HEK293 (cell line): ENCODE measurements around the gene CAPN1.

Experiments
- CTCF ChIA-PET: fragments of 350-600 bp; formaldehyde crosslinking; extraction: SDS; loops from one replicate; lab custom pipeline; 2021; ENCODE audit warnings: antibody characterized with exemption; lab: Yijun Ruan, JAX
- POLR2A ChIA-PET: fragments of 300-600 bp; formaldehyde crosslinking; extraction: SDS; loops from one replicate; lab custom pipeline; 2020; ENCODE audit warnings: antibody characterized with exemption, inconsistent platforms; lab: Yijun Ruan, JAX
- H3K27ac ChIP-seq: fragments of 200-500 bp; sonication (Bioruptor generic); 2 replicates; pipeline ENCODE4 v1.5.1; 2014; ENCODE audit warnings: low read depth, low read length, control low read depth, inconsistent platforms; ENCODE audit errors: extremely low read depth
- H3K36me3 ChIP-seq, 2 experiments: fragments of 200-500 bp in 1 of 2; sonication (Bioruptor generic) in 1 of 2; 1 replicate in 1 of 2; 2 replicates in 1 of 2; pipeline ENCODE4 v1.5.1; 2014 to 2017; ENCODE audit warnings: inconsistent platforms in 2 of 2, low read length in 2 of 2; ENCODE audit not compliant: control insufficient read depth in 2 of 2, insufficient read depth in 1 of 2
- H3K4me1 ChIP-seq: fragments of 200-500 bp; sonication (Bioruptor generic); 2 replicates; pipeline ENCODE4 v1.5.1; 2014; ENCODE audit warnings: mild to moderate bottlenecking, low read length, inconsistent platforms; ENCODE audit not compliant: control insufficient read depth, insufficient read depth
- H3K4me3 ChIP-seq: 2 replicates; pipeline ENCODE4 v1.5.1; 2011; ENCODE audit warnings: low read depth, mild to moderate bottlenecking, control low read depth, low read length, moderate library complexity
- H3K9me3 ChIP-seq: fragments of 200-500 bp; sonication (Bioruptor generic); 2 replicates; pipeline ENCODE4 v1.5.1; 2014; ENCODE audit warnings: low read depth, low read length, inconsistent platforms; ENCODE audit not compliant: control insufficient read depth, insufficient read depth
- AEBP2 ChIP-seq: fragments of 450-650 bp; formaldehyde crosslinking; IDR thresholded peaks from 2 replicates; pipeline ENCODE4 v1.5.1; 2016; ENCODE audit warnings: missing biosample characterization, missing genetic modification characterization, borderline replicate concordance
- GLI2 ChIP-seq: fragments of 450-650 bp; formaldehyde crosslinking; IDR thresholded peaks from 2 replicates; pipeline ENCODE4; 2017; ENCODE audit warnings: missing biosample characterization, missing genetic modification characterization, low read depth, borderline replicate concordance
- KLF10 ChIP-seq: fragments of 450-650 bp; IDR thresholded peaks from 2 replicates; pipeline ENCODE4 v1.5.1; 2018; ENCODE audit warnings: missing biosample characterization, mild to moderate bottlenecking, missing genetic modification characterization
- MEIS1 ChIP-seq: sonication (generic); formaldehyde crosslinking; IDR thresholded peaks from 2 replicates; pipeline ENCODE4 v1.8.1; 2022; ENCODE audit warnings: missing genetic modification reagents, mild to moderate bottlenecking, borderline replicate concordance
- OVOL3 ChIP-seq: fragments of 450-650 bp; formaldehyde crosslinking; IDR thresholded peaks from 2 replicates; pipeline ENCODE4 v1.5.1; 2016; ENCODE audit warnings: missing biosample characterization, missing genetic modification characterization
- PATZ1 ChIP-seq: fragments of 450-650 bp; formaldehyde crosslinking; IDR thresholded peaks from 2 replicates; pipeline ENCODE4 v1.5.1; 2016; ENCODE audit warnings: missing biosample characterization, missing genetic modification characterization
- SP2 ChIP-seq: fragments of 450-650 bp; formaldehyde crosslinking; IDR thresholded peaks from 2 replicates; pipeline ENCODE4 v1.5.1; 2016; ENCODE audit warnings: missing biosample characterization, missing genetic modification characterization
- TCF7L2 ChIP-seq: IDR thresholded peaks from 2 replicates; pipeline ENCODE4 v1.6.1; 2011; ENCODE audit warnings: low read depth, mild to moderate bottlenecking, inconsistent platforms, low read length, moderate library complexity, borderline replicate concordance
- ZBTB20 ChIP-seq: fragments of 450-650 bp; formaldehyde crosslinking; IDR thresholded peaks from 2 replicates; pipeline ENCODE4 v1.5.1; 2016; ENCODE audit warnings: missing biosample characterization, missing genetic modification characterization
- ZNF157 ChIP-seq: fragments of 450-650 bp; formaldehyde crosslinking; IDR thresholded peaks from 2 replicates; pipeline ENCODE4 v1.5.1; 2016; ENCODE audit warnings: missing biosample characterization, missing genetic modification characterization
- ZNF175 ChIP-seq: fragments of 450-650 bp; formaldehyde crosslinking; IDR thresholded peaks from 2 replicates; pipeline ENCODE4 v1.5.1; 2016; ENCODE audit warnings: missing biosample characterization, missing genetic modification characterization
- ZNF223 ChIP-seq: fragments of 450-650 bp; formaldehyde crosslinking; IDR thresholded peaks from 2 replicates; pipeline ENCODE4 v1.5.1; 2016; ENCODE audit warnings: missing biosample characterization, missing genetic modification characterization
- ZNF23 ChIP-seq: fragments of 450-650 bp; formaldehyde crosslinking; IDR thresholded peaks from 2 replicates; pipeline ENCODE4 v1.5.1; 2016; ENCODE audit warnings: missing biosample characterization, missing genetic modification characterization, borderline replicate concordance
- ZNF239 ChIP-seq: fragments of 450-650 bp; formaldehyde crosslinking; IDR thresholded peaks from 2 replicates; pipeline ENCODE4 v1.5.1; 2016; ENCODE audit warnings: missing biosample characterization, missing genetic modification characterization
- ZNF24 ChIP-seq: fragments of 450-650 bp; formaldehyde crosslinking; IDR thresholded peaks from 2 replicates; pipeline ENCODE4 v1.5.1; 2016; ENCODE audit warnings: missing biosample characterization, missing genetic modification characterization
- ZNF37A ChIP-seq: fragments of 450-650 bp; IDR thresholded peaks from 2 replicates; pipeline ENCODE4 v1.5.1; 2018; ENCODE audit warnings: missing biosample characterization, missing genetic modification characterization
- ZNF391 ChIP-seq: fragments of 450-650 bp; formaldehyde crosslinking; IDR thresholded peaks from 2 replicates; pipeline ENCODE4 v1.5.1; 2016; ENCODE audit warnings: low read depth, missing biosample characterization, missing genetic modification characterization, borderline replicate concordance
- ZNF416 ChIP-seq: fragments of 450-650 bp; formaldehyde crosslinking; IDR thresholded peaks from 2 replicates; pipeline ENCODE4 v1.5.1; 2016; ENCODE audit warnings: missing biosample characterization, missing genetic modification characterization
- ZNF501 ChIP-seq: fragments of 450-650 bp; formaldehyde crosslinking; IDR thresholded peaks from 2 replicates; pipeline ENCODE4 v1.5.1; 2016; ENCODE audit warnings: missing biosample characterization, missing genetic modification characterization
- ZNF514 ChIP-seq: fragments of 450-650 bp; formaldehyde crosslinking; IDR thresholded peaks from 2 replicates; pipeline ENCODE4 v1.5.1; 2016; ENCODE audit warnings: missing biosample characterization, missing genetic modification characterization
- ZNF530 ChIP-seq: fragments of 450-650 bp; formaldehyde crosslinking; IDR thresholded peaks from 2 replicates; pipeline ENCODE4 v1.5.1; 2016; ENCODE audit warnings: low read depth, missing biosample characterization, missing genetic modification characterization
- ZNF791 ChIP-seq: fragments of 450-650 bp; formaldehyde crosslinking; IDR thresholded peaks from 2 replicates; pipeline ENCODE4 v1.5.1; 2016; ENCODE audit warnings: missing biosample characterization, missing genetic modification characterization
- ZXDB ChIP-seq: fragments of 450-650 bp; formaldehyde crosslinking; IDR thresholded peaks from 2 replicates; pipeline ENCODE4 v1.5.1; 2016; ENCODE audit warnings: missing biosample characterization, missing genetic modification characterization
- TF ChIP-seq, protein P1 (sequence below): fragments of 450-650 bp; formaldehyde crosslinking; IDR thresholded peaks from 2 replicates; pipeline ENCODE4 v1.5.1; 2017; ENCODE audit warnings: missing biosample characterization, missing genetic modification characterization
- TF ChIP-seq, protein P2 (sequence below): fragments of 450-650 bp; formaldehyde crosslinking; IDR thresholded peaks from 2 replicates; pipeline ENCODE4 v1.5.1; 2016; ENCODE audit warnings: missing biosample characterization, missing genetic modification characterization
- TF ChIP-seq, protein P3 (sequence below): fragments of 450-650 bp; formaldehyde crosslinking; IDR thresholded peaks from 2 replicates; pipeline ENCODE4; 2016; ENCODE audit warnings: missing biosample characterization, missing genetic modification characterization

Gene CAPN1

DNA sequence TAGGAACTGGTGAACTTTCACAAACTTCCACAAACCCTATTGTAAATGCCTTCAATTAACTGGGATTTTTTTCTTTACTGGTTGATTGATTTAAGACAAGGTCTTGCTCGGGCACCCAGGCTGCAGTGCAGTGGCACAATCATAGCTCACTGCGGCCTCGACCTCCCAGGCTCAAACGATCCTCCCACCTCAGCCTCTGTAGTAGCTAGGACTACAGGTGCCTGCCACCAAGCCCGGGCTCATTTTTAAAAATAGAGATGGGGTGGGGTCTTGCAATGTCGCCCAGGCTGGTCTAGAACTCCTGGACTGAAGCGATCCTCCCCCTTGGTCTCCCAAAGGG lies 44.3 kb downstream of the CAPN1 start:
- H3K4me3 ChIP-seq, result no peak overlapping the region
- ChIA-PET POLR2A (no interaction called here), CTCF (interaction anchor here (0.9 to 1.2 kb wide), 4 partner anchors 14 to 103 kb away, joined by 3 read pairs; no protein-coding TSS in a partner anchor)

GRCh38 chr11:65227879-65228278 lies 46.2 kb downstream of the CAPN1 start:
- H3K9me3 ChIP-seq, result no peaks in the 10 kb centered on the region
- POLR2A ChIA-PET, result interaction anchor here (1.0 kb wide), 1 partner anchor 34 kb away, joined by 3 read pairs; the partner anchor contains the start of gene POLA2
- no peaks in the 10 kb centered on the region for H3K4me1 ChIP-seq
- CTCF ChIA-PET, result interaction anchor here (0.6 to 2.2 kb wide), 4 partner anchors 23 to 539 kb away, joined by 4 to 13 read pairs (median 6); no protein-coding TSS in a partner anchor
- no peaks in the 10 kb centered on the region for H3K36me3 ChIP-seq
- TF ChIP-seq ZNF530 (tag by site-specific recombination) (no peak), PATZ1 (tag by site-specific recombination) (no peak), ZXDB (no peak), MEIS1 (CRISPR knock-in tag) (no peak), ZNF239 (tag by site-specific recombination) (no peak), TCF7L2 (no peak), ZNF791 (no peak)
- TF ChIP-seq, protein P1, sequence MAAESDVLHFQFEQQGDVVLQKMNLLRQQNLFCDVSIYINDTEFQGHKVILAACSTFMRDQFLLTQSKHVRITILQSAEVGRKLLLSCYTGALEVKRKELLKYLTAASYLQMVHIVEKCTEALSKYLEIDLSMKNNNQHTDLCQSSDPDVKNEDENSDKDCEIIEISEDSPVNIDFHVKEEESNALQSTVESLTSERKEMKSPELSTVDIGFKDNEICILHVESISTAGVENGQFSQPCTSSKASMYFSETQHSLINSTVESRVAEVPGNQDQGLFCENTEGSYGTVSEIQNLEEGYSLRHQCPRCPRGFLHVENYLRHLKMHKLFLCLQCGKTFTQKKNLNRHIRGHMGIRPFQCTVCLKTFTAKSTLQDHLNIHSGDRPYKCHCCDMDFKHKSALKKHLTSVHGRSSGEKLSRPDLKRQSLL (tag by site-specific recombination), result no peak
- no peak overlapping the region for H3K4me3 ChIP-seq
- H3K27ac ChIP-seq, result no peak overlapping the region

More for the DNA sequence above, 44.3 kb downstream of the CAPN1 start:
- H3K27ac ChIP-seq, result no peak overlapping the region
- TF ChIP-seq ZNF23 (tag by site-specific recombination), result no peak
- TF ChIP-seq ZNF157, result no peak
- TF ChIP-seq, protein P2, sequence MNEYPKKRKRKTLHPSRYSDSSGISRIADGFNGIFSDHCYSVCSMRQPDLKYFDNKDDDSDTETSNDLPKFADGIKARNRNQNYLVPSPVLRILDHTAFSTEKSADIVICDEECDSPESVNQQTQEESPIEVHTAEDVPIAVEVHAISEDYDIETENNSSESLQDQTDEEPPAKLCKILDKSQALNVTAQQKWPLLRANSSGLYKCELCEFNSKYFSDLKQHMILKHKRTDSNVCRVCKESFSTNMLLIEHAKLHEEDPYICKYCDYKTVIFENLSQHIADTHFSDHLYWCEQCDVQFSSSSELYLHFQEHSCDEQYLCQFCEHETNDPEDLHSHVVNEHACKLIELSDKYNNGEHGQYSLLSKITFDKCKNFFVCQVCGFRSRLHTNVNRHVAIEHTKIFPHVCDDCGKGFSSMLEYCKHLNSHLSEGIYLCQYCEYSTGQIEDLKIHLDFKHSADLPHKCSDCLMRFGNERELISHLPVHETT (tag by site-specific recombination), result no peak
- TF ChIP-seq ZNF175 (tag by site-specific recombination), result no peak
- no peak for TF ChIP-seq GLI2 (tag by site-specific recombination)
- TF ChIP-seq SP2 (tag by site-specific recombination), result no peak
- no peak for TF ChIP-seq OVOL3 (tag by site-specific recombination)
- TF ChIP-seq AEBP2 (tag by site-specific recombination), result no peak
- no peak for TF ChIP-seq ZNF416 (tag by site-specific recombination)
- no peak for TF ChIP-seq ZNF391 (tag by site-specific recombination)
- TF ChIP-seq ZNF24 (tag by site-specific recombination), result no peak
- no peak for TF ChIP-seq ZNF37A
- no peak for TF ChIP-seq ZNF223 (tag by site-specific recombination)
- TF ChIP-seq, protein P3, sequence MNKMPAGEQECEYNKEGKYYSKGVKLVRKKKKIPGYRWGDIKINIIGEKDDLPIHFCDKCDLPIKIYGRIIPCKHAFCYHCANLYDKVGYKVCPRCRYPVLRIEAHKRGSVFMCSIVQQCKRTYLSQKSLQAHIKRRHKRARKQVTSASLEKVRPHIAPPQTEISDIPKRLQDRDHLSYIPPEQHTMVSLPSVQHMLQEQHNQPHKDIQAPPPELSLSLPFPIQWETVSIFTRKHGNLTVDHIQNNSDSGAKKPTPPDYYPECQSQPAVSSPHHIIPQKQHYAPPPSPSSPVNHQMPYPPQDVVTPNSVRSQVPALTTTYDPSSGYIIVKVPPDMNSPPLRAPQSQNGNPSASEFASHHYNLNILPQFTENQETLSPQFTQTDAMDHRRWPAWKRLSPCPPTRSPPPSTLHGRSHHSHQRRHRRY (tag by site-specific recombination), result no peak
- TF ChIP-seq ZBTB20 (tag by site-specific recombination), result no peak
- no peak for TF ChIP-seq ZNF514 (tag by site-specific recombination)
- no peak for TF ChIP-seq ZNF501 (tag by site-specific recombination)
- TF ChIP-seq KLF10 (tag by site-specific recombination), result no peak
- TF ChIP-seq, all 188 proteins: peak for 0
- Histone ChIP-seq H3K4me1 (no peaks in the 10 kb centered on the region), H3K9me3 (no peaks in the 10 kb centered on the region), H3K36me3 (no peaks in the 10 kb centered on the region)
